HG03064 (cell line): ENCODE results near the gene WNT11.

Experiments used
- ATAC-seq: cut with Tn5 transposase; IDR thresholded peaks from one replicate; pipeline ENCODE4 v1.9.1; 2021; ENCODE audit warnings: low read depth; ENCODE audit not compliant: unreplicated experiment

Gene WNT11

GRCh38 chr11:76206327-76207081 lies at the start of gene WNT11:
Gene WNT11, minus strand, starts transcription at chr11:76206502. Its CDS starts 95 bp downstream, at chr11:76206407.
- no peak for ATAC-seq

- ATAC-seq, result no peak
Observed at GRCh38 chr11:76253416-76253815, 47.1 kb upstream of the WNT11 start.

GRCh38 chr11:76252631-76253070 lies 46.3 kb upstream of the WNT11 start:
- no peak for ATAC-seq

- no peak for ATAC-seq
Observed at GRCh38 chr11:76251576-76251975, 45.3 kb upstream of the WNT11 start.

- ATAC-seq, result no peak
Observed at GRCh38 chr11:76251226-76251575, 44.9 kb upstream of the WNT11 start.

GRCh38 chr11:76250520-76251225 lies 44.4 kb upstream of the WNT11 start:
- ATAC-seq, result no peak

GRCh38 chr11:76249195-76249741 lies 43.0 kb upstream of the WNT11 start:
- no peak for ATAC-seq

- no peak for ATAC-seq
Observed at GRCh38 chr11:76248210-76248609, 41.9 kb upstream of the WNT11 start.

GRCh38 chr11:76247091-76247490 lies 40.8 kb upstream of the WNT11 start:
- no peak for ATAC-seq

- no peak for ATAC-seq
Observed at GRCh38 chr11:76246271-76246933, 40.1 kb upstream of the WNT11 start.

GRCh38 chr11:76245720-76246119 lies 39.4 kb upstream of the WNT11 start:
- no peak for ATAC-seq

- ATAC-seq, result no peak
Observed at GRCh38 chr11:76244316-76244851, 38.1 kb upstream of the WNT11 start.

GRCh38 chr11:76243957-76244285 lies 37.6 kb upstream of the WNT11 start:
- ATAC-seq, result no peak

GRCh38 chr11:76243193-76243956 lies 37.1 kb upstream of the WNT11 start:
- no peak for ATAC-seq

GRCh38 chr11:76242004-76242779 lies 35.9 kb upstream of the WNT11 start:
- ATAC-seq, result no peak

GRCh38 chr11:76241243-76242000 lies 35.1 kb upstream of the WNT11 start:
- no peak for ATAC-seq

GRCh38 chr11:76240666-76241065 lies 34.4 kb upstream of the WNT11 start:
- no peak for ATAC-seq

GRCh38 chr11:76240161-76240540 lies 33.8 kb upstream of the WNT11 start:
- ATAC-seq, result no peak
